ENCODE measurements around the gene SMIM41.

GRCh38 chr12:52126050-52126604 is 46.6 kb downstream of the SMIM41 start:
- no peak for TF ChIP-seq NFYA (IDR thresholded peaks at IDR 0.05; ENCODE audit: borderline replicate concordance, low read depth, low read length)
- no peak for TF ChIP-seq SUPT20H (IDR thresholded peaks at IDR 0.05; ENCODE audit: borderline replicate concordance, control insufficient read depth, low read depth, low read length)
- TF ChIP-seq POLR2A (IDR thresholded peaks at IDR 0.05; ENCODE audit: low read depth, low read length), result no peak
- TF ChIP-seq TCF7 (IDR thresholded peaks at IDR 0.05; ENCODE audit: borderline replicate concordance), result no peak
- no peak for TF ChIP-seq KDM1A (IDR thresholded peaks at IDR 0.05; ENCODE audit: borderline replicate concordance)
- TF ChIP-seq CTCF (IDR thresholded peaks at IDR 0.05 in 2 of 3, conservative IDR thresholded peaks at IDR 0.05 in 1 of 3; ENCODE audit: control insufficient read depth in 2 of 3, extremely low read depth in 1 of 3, insufficient read depth in 1 of 3, low read depth in 3 of 3, low read length in 3 of 3), result no peak
- no peak for TF ChIP-seq MXI1 (IDR thresholded peaks at IDR 0.05; ENCODE audit: low read depth, low read length)
- TF ChIP-seq TAF1 (IDR thresholded peaks at IDR 0.05; ENCODE audit: borderline replicate concordance, low read depth, low read length), result no peak
- TF ChIP-seq CBX5 (IDR thresholded peaks at IDR 0.05; ENCODE audit: low read depth), result no peak
